ENCODE data around the gene RFX2.

- no peak for TF ChIP-seq GATA3 (IDR thresholded peaks at IDR 0.05; ENCODE audit: low read depth, low read length)
- no peak for TF ChIP-seq GATA2 (IDR thresholded peaks at IDR 0.05; ENCODE audit: low read depth, low read length)
Observed at GRCh38 chr19:6012426-6013170, 97.7 kb downstream of the RFX2 start.
